Measurements from ENCODE around the gene LEMD2.

The LEMD2 gene

GRCh38 chr6:33754222-33754621, 34.7 kb downstream of the LEMD2 start:
- no peak for TF ChIP-seq GATA3 (IDR thresholded peaks at IDR 0.05; ENCODE audit: low read depth, low read length)
- no peak for TF ChIP-seq GATA2 (IDR thresholded peaks at IDR 0.05; ENCODE audit: low read depth, low read length)

- TF ChIP-seq GATA3 (IDR thresholded peaks at IDR 0.05; ENCODE audit: low read depth, low read length): no peak
- TF ChIP-seq GATA2 (IDR thresholded peaks at IDR 0.05; ENCODE audit: low read depth, low read length): no peak
These were observed 36.3 kb downstream of the LEMD2 start for GRCh38 chr6:33752646-33753015.

GRCh38 chr6:33751771-33752645, 36.9 kb downstream of the LEMD2 start:
- TF ChIP-seq GATA2 (IDR thresholded peaks at IDR 0.05; ENCODE audit: low read depth, low read length): no peak
- TF ChIP-seq GATA3 (IDR thresholded peaks at IDR 0.05; ENCODE audit: low read depth, low read length): no peak

- TF ChIP-seq GATA2 (IDR thresholded peaks at IDR 0.05; ENCODE audit: low read depth, low read length): no peak
- TF ChIP-seq GATA3 (IDR thresholded peaks at IDR 0.05; ENCODE audit: low read depth, low read length): no peak
These were observed 38.5 kb downstream of the LEMD2 start for GRCh38 chr6:33750244-33750991.

GRCh38 chr6:33749401-33749800, 39.5 kb downstream of the LEMD2 start:
- no peak for TF ChIP-seq GATA2 (IDR thresholded peaks at IDR 0.05; ENCODE audit: low read depth, low read length)
- no peak for TF ChIP-seq GATA3 (IDR thresholded peaks at IDR 0.05; ENCODE audit: low read depth, low read length)

- no peak for TF ChIP-seq GATA3 (IDR thresholded peaks at IDR 0.05; ENCODE audit: low read depth, low read length)
- TF ChIP-seq GATA2 (IDR thresholded peaks at IDR 0.05; ENCODE audit: low read depth, low read length): no peak
These were observed 40.1 kb downstream of the LEMD2 start for GRCh38 chr6:33748841-33749240.

GRCh38 chr6:33747823-33748222, 41.1 kb downstream of the LEMD2 start:
- no peak for TF ChIP-seq GATA3 (IDR thresholded peaks at IDR 0.05; ENCODE audit: low read depth, low read length)
- no peak for TF ChIP-seq GATA2 (IDR thresholded peaks at IDR 0.05; ENCODE audit: low read depth, low read length)

GRCh38 chr6:33746651-33747100, 42.3 kb downstream of the LEMD2 start, which contains the start of gene IP6K3:
TSS of gene IP6K3 (minus strand) at chr6:33746905. CDS start at chr6:33735476, 11,429 bp downstream.
- no peak for TF ChIP-seq GATA3 (IDR thresholded peaks at IDR 0.05; ENCODE audit: low read depth, low read length)
- TF ChIP-seq GATA2 (IDR thresholded peaks at IDR 0.05; ENCODE audit: low read depth, low read length): no peak

- no peak for TF ChIP-seq GATA2 (IDR thresholded peaks at IDR 0.05; ENCODE audit: low read depth, low read length)
- no peak for TF ChIP-seq GATA3 (IDR thresholded peaks at IDR 0.05; ENCODE audit: low read depth, low read length)
These were observed 42.8 kb downstream of the LEMD2 start for GRCh38 chr6:33746036-33746600.

GRCh38 chr6:33745548-33745947, 43.4 kb downstream of the LEMD2 start:
- TF ChIP-seq GATA2 (IDR thresholded peaks at IDR 0.05; ENCODE audit: low read depth, low read length) (no peak), GATA3 (IDR thresholded peaks at IDR 0.05; ENCODE audit: low read depth, low read length) (no peak)

GRCh38 chr6:33744895-33745546, 43.9 kb downstream of the LEMD2 start:
- TF ChIP-seq GATA3 (IDR thresholded peaks at IDR 0.05; ENCODE audit: low read depth, low read length) (no peak), GATA2 (IDR thresholded peaks at IDR 0.05; ENCODE audit: low read depth, low read length) (no peak)

- TF ChIP-seq GATA3 (IDR thresholded peaks at IDR 0.05; ENCODE audit: low read depth, low read length): no peak
- TF ChIP-seq GATA2 (IDR thresholded peaks at IDR 0.05; ENCODE audit: low read depth, low read length): no peak
These were observed 44.7 kb downstream of the LEMD2 start for GRCh38 chr6:33744001-33744848.

GRCh38 chr6:33742837-33743236, 46.1 kb downstream of the LEMD2 start:
- TF ChIP-seq GATA2 (IDR thresholded peaks at IDR 0.05; ENCODE audit: low read depth, low read length) (no peak), GATA3 (IDR thresholded peaks at IDR 0.05; ENCODE audit: low read depth, low read length) (no peak)

All from SH-SY5Y (cell line).